Esophagus (tissue), 2 donors: Measurements from ENCODE around the gene MAML2. TPM values are rescaled to one million over a fixed set of nuclear protein-coding genes. Genes with fewer than 3 reads are reported as not detected.

Experiments used
- H3K27ac ChIP-seq, 2 donors: one replicate each; pipeline ENCODE4 v1.5.1; 2013; ENCODE audit warnings: low read depth in 2 of 2, mild to moderate bottlenecking in 2 of 2, inconsistent platforms in 1 of 2, low read length in 1 of 2, moderate library complexity in 1 of 2
- H3K27me3 ChIP-seq, 2 donors: one replicate each; pipeline ENCODE4 v1.6.1; 2013; ENCODE audit warnings: low read length in 2 of 2, control low read depth in 1 of 2, mild to moderate bottlenecking in 1 of 2; ENCODE audit not compliant: insufficient read depth in 2 of 2, control insufficient read depth in 1 of 2
- H3K36me3 ChIP-seq, 2 donors: one replicate each; pipeline ENCODE4 v1.6.1; 2013; ENCODE audit warnings: low read length in 1 of 2; ENCODE audit not compliant: control insufficient read depth in 2 of 2, insufficient read depth in 2 of 2
- H3K4me1 ChIP-seq, 2 donors: one replicate each; pipeline ENCODE4 v1.6.1; 2013; ENCODE audit warnings: low read length in 1 of 2; ENCODE audit not compliant: control insufficient read depth in 2 of 2, insufficient read depth in 2 of 2
- H3K4me3 ChIP-seq, 2 donors: one replicate each; pipeline ENCODE4 v1.5.1; 2013; ENCODE audit warnings: low read length in 2 of 2, mild to moderate bottlenecking in 2 of 2, low read depth in 1 of 2, moderate library complexity in 1 of 2
- H3K9me3 ChIP-seq, 2 donors: one replicate each; pipeline ENCODE4 v1.6.1; 2013; ENCODE audit warnings: mild to moderate bottlenecking in 2 of 2, low read depth in 1 of 2, low read length in 1 of 2, moderate library complexity in 1 of 2; ENCODE audit not compliant: control insufficient read depth in 2 of 2, insufficient read depth in 1 of 2
- WGBS, 2 donors: extraction: QIAGEN DNeasy Blood & Tissue Kit; methylation state at CpG; one replicate each; pipeline ENCODE4 v1.1.7; 2013; 5-methylcytosine and 5-hydroxymethylcytosine counted together
- polyA plus RNA-seq, 2 donors: library from polyadenylated mRNA; stranded (reverse); fragments of 200-250 nt; gene quantifications; one replicate each; pipeline ENCODE4 v1.2.3, GENCODE V29; 2013
- donor health status: healthy with polysubstance abuse.
- donor health status: Bipolar disorder and iron deficiency.

Gene MAML2
- polyA plus RNA-seq, 2 donors, result 1.9 to 2.0 TPM

DNA sequence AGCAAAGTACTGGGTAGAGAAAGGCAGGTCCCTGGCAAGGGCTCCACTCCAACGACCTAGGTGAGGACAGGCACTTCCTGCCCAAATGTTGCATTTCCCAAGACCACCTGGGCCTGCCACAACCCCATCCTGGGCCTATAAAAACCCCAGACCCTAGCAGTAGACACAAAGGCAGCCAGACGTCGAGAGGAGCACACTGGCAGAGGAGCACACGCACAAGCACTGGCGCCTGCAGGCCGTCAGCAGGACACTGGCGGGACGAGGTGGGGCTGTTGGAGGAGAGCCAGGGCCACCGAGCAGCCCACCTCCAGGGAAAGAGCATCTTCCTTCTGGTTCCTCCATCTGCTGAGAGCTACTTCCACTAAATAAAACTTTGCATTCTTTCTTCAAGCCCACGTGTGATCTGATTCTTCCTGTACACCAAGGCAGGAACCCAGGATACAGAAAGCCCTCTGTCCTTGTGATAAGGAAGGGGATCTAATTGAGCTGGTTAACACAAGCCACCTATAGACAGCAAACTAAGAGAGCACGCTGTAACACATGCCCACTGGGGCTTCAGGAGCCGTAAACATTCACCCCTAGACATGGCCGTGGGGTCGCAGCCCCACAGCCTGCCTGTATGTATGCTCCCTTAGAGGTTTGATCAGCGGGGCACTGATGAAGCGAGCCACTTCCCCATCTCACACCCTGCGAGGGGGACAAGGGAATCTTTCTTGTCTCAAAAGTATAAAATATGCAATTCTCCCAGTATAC is 329.4 kb downstream of the MAML2 start:
- H3K27ac ChIP-seq, result no peak overlapping the region
- H3K27me3 ChIP-seq, result no peaks in the 10 kb centered on the region
- H3K4me3 ChIP-seq, result no peak overlapping the region
- H3K4me1 ChIP-seq, result peaks cover 0 to 2% of the 10 kb centered on the region in 2 donors
- no peaks in the 10 kb centered on the region for H3K36me3 ChIP-seq
- WGBS, 2 donors, result 82% methylated on average over 17 of the region's 17 CpGs
- H3K9me3 ChIP-seq, result no peaks in the 10 kb centered on the region

DNA sequence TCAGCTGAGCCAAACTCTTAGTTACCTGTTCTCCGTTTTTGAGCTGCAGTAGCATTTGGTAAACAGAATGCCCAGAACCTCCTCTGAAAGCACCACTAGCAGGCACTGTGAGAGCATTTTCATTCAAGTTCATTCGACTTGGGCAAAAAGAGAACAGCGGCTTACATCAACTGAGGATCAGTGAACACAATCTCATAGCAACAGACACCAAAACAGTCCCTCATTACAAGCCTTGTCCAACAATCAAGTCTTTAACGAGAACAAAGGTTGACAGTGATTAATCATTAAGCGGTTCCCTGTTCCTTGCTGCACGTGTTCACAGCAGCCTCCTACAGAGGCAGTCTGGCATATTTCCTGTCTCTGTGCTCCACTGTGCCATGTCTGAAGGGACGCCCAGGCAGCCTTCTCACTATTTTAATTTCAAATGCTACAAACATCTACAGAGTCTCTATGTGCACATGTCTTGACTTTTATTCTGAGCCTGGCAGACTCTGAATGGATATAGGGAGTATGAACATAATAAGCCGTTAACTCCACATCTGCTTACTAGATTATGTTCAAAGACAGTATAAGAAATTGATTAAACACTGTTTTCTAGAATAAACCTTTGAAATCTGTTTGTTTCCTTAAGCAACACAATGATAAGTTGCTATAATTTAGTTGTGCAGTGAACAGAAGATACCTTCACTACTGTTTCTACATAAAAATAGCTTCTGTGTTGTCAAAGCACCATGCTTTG is 330.7 kb downstream of the MAML2 start:
- Histone ChIP-seq H3K36me3 (no peaks in the 10 kb centered on the region), H3K27me3 (no peaks in the 10 kb centered on the region), H3K9me3 (no peaks in the 10 kb centered on the region), H3K27ac (peak overlapping the region; percentile 4 to 42), H3K4me1 (peaks cover 0 to 2% of the 10 kb centered on the region in 2 donors), H3K4me3 (no peak overlapping the region)
- 8 to 10% methylated on average over 8 of the region's 8 CpGs for WGBS, 2 donors

DNA sequence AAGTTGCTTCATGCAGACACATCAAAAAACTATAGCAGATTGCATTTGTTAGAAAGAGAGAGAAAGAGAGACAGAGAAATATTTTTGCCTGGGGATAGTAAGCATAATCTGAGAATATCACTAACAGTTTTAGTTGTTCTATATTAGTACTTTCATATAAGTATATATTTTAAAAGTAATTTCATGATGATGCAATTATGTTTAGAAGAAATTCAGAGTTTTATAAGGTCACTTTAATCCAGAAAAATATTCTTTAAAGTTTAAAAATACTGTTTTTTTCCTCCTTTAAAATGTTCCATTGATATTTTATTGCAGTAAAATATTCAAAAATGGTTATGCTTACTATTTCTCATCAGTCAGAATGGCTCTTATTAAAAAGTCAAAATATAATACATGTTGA is 332.3 kb downstream of the MAML2 start:
- Histone ChIP-seq H3K4me1 (peaks cover 0 to 2% of the 10 kb centered on the region in 2 donors), H3K9me3 (no peaks in the 10 kb centered on the region), H3K27ac (no peak overlapping the region)

DNA sequence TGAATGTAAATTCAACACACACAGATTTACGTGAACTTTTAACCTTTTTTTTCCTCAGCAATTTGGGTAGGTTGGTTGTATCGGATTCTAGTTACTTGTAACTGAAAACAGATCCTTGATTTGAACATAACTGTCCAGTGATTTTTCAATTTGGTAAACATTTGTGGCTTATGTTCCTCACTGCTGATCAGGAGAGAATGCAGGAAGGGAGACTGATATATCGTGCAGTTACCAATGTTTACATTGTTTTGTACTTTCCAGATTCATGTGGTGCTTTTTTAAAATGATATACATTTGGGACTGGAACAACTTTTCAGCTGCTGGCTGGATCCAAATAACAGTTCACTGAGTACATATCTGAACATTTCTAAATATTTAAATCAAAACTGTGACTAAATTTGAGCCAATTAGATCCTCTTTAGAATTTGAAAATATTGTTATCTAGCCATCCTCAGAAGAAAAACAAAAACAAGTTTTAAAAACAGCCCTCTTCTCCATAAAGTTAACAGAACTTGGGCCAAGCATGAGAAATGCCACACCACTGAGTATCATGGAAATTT is 334.8 kb downstream of the MAML2 start:
- Histone ChIP-seq H3K4me1 (peaks cover 0 to 2% of the 10 kb centered on the region in 2 donors), H3K36me3 (no peaks in the 10 kb centered on the region), H3K4me3 (no peak overlapping the region), H3K27ac (no peak overlapping the region), H3K27me3 (no peaks in the 10 kb centered on the region), H3K9me3 (no peaks in the 10 kb centered on the region)
- 57 to 68% methylated on average over 3 of the region's 3 CpGs for WGBS, 2 donors

More for the DNA sequence above, 332.3 kb downstream of the MAML2 start:
- Histone ChIP-seq H3K4me3 (no peak overlapping the region), H3K36me3 (no peaks in the 10 kb centered on the region), H3K27me3 (no peaks in the 10 kb centered on the region)

DNA sequence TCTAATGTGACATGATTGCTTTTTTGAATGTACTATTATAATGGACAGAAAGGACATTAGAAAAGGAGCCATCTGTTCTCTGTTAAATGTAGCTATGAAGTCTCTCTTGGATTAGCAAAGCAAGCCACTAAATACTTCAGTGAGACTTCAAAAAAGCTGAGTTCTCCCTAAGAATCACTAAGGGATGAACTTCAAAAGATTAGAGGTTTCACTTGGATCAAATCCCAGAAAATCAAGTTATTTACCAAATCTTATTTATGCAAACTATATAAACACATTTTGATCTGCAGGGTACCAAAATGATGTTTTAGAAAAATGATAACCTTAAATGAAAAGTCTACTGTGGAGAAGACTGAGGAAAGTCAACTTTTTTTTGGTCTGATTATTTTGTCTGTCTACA is 337.0 kb downstream of the MAML2 start:
- H3K4me3 ChIP-seq, result no peak overlapping the region
- no peak overlapping the region for H3K27ac ChIP-seq

DNA sequence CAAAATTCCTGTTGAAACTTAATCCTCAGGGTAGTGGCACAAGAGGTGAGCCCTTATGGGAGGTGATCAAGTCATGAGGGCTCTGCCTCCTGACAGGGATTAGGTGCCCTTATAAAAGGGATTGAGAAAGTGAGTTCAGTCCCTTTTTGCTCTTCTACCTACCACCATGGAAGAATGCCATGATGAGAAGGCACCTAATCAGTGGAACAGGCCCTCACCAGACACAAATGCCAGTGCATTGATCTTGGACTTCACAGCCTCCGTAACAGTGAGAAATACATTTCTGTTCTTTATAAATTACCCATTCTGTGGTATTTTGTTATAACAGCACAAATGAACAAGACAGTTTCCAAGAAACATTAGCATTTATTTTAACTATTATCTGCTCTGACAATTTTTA is 338.1 kb downstream of the MAML2 start:
- no peaks in the 10 kb centered on the region for H3K9me3 ChIP-seq
- no peak overlapping the region for H3K27ac ChIP-seq
- no peaks in the 10 kb centered on the region for H3K27me3 ChIP-seq
- WGBS, 2 donors, result 94 to 96% methylated on average over 1 of the region's 1 CpG
- H3K4me1 ChIP-seq, result no peaks in the 10 kb centered on the region
- no peak overlapping the region for H3K4me3 ChIP-seq
- H3K36me3 ChIP-seq, result no peaks in the 10 kb centered on the region

More for the DNA sequence above, 337.0 kb downstream of the MAML2 start:
- no peaks in the 10 kb centered on the region for H3K9me3 ChIP-seq
- H3K4me1 ChIP-seq, result no peaks in the 10 kb centered on the region
- no peaks in the 10 kb centered on the region for H3K36me3 ChIP-seq
- no peaks in the 10 kb centered on the region for H3K27me3 ChIP-seq

DNA sequence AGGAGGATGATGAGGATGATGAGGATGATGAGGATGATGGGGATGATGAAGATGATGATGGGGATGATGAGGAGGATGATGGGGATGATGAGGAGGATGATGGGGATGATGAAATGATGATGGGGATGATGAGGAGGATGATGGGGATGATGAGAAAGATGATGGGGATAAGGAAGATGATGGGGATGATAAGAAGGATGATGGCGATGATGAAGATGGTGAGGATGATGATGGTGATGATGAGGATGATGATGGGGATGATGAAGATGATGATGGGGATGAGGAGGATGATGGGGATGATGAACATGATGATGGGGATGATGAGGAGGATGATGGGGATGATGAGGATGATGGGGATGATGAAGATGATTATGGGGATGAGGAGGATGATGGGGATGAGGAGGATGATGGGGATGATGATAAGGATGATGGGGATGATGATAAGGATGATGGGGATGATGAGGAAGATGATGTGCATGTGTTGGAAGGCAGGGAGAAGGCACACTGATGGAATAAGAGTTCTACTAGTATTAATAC is 340.2 kb downstream of the MAML2 start:
- WGBS, 2 donors, result 96 to 99% methylated on average over 1 of the region's 1 CpG
- no peaks in the 10 kb centered on the region for H3K36me3 ChIP-seq
- H3K27ac ChIP-seq, result no peak overlapping the region
- H3K4me1 ChIP-seq, result no peaks in the 10 kb centered on the region
- H3K27me3 ChIP-seq, result no peaks in the 10 kb centered on the region
- H3K9me3 ChIP-seq, result no peaks in the 10 kb centered on the region
- no peak overlapping the region for H3K4me3 ChIP-seq

DNA sequence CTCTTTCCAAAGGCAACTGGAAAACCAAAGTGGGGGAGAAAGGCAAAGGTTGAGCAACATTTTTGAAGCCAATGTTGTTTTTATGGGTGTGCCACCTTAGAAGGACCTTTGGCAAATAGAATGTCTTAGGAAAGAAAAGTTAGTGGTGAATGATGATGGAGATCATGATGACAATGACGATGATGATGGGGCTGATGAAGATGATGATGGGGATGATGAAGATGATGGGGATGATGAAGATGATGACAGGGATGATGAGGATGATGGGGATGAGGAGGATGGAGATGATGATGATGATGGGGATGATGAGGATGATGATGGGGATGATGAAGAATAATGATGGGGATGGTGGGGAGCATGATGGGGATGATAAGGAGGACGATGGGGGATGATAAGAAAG is 340.7 kb downstream of the MAML2 start:
- Histone ChIP-seq H3K27ac (peak overlapping the region in 1 of 2 donors; percentile 13), H3K9me3 (no peaks in the 10 kb centered on the region), H3K36me3 (no peaks in the 10 kb centered on the region), H3K4me3 (no peak overlapping the region), H3K4me1 (no peaks in the 10 kb centered on the region), H3K27me3 (no peaks in the 10 kb centered on the region)
- 92 to 97% methylated on average over 2 of the region's 2 CpGs for WGBS, 2 donors

DNA sequence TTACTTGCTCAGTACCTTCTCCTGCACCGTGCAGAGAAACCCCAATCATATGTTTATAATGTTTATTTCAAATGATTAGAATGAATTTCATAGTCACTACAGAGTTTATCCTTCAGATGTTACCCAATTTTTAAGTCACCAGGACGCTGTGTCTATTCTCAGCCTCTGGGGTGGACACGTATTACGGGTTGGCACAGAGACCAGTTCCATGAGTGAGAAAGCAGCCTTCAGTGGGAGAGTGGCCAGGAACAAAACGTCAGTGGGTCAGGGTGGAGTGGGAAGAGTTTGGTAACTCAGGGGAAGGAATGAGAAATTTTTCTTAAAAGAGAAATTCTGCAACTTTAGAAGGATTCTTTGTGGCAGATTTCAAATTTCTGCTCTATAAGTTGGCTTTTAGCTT is 342.0 kb downstream of the MAML2 start:
- Histone ChIP-seq H3K9me3 (no peaks in the 10 kb centered on the region), H3K27me3 (no peaks in the 10 kb centered on the region), H3K36me3 (no peaks in the 10 kb centered on the region), H3K4me1 (no peaks in the 10 kb centered on the region), H3K4me3 (no peak overlapping the region), H3K27ac (no peak overlapping the region)
- 51 to 66% methylated on average over 5 of the region's 5 CpGs for WGBS, 2 donors
